Osteoblast (primary cell): ENCODE results near the gene SLC6A17. TPM values are rescaled to one million over a fixed set of nuclear protein-coding genes. Genes with fewer than 3 reads are reported as not detected.

Source experiments
- DNase-seq: peaks from one replicate; pipeline ENCODE4 v3.0.0; 2011; ENCODE audit warnings: low spot score, mixed read lengths; ENCODE audit not compliant: insufficient read length; ENCODE audit errors: missing footprints
- H2AFZ ChIP-seq: 2 replicates; pipeline ENCODE4 v1.6.0; 2011; ENCODE audit warnings: mild to moderate bottlenecking, low read length
- H3K27ac ChIP-seq: 2 replicates; pipeline ENCODE4 v1.5.1; 2011; ENCODE audit warnings: mild to moderate bottlenecking, low read depth, low read length, moderate library complexity
- H3K27me3 ChIP-seq: 2 replicates; pipeline ENCODE4 v1.6.0; 2012; ENCODE audit warnings: mild to moderate bottlenecking, control low read depth, inconsistent platforms, low read length, moderate library complexity; ENCODE audit not compliant: insufficient read depth
- H3K36me3 ChIP-seq: 2 replicates; pipeline ENCODE4 v1.5.1; 2011; ENCODE audit warnings: mild to moderate bottlenecking, low read length, control low read depth, moderate library complexity; ENCODE audit not compliant: insufficient read depth
- H3K4me1 ChIP-seq: 2 replicates; pipeline ENCODE4 v1.5.1; 2011; ENCODE audit warnings: mild to moderate bottlenecking, low read length, control low read depth, moderate library complexity; ENCODE audit not compliant: insufficient read depth
- H3K4me2 ChIP-seq: 2 replicates; pipeline ENCODE4 v1.6.0; 2011; ENCODE audit warnings: mild to moderate bottlenecking, low read length; ENCODE audit not compliant: insufficient read depth
- H3K4me3 ChIP-seq: fragments of 200-600 bp; sonication (generic); 3 replicates; pipeline ENCODE4 v1.5.1; 2012; ENCODE audit warnings: mild to moderate bottlenecking, low read length, inconsistent platforms; ENCODE audit not compliant: insufficient read depth
- H3K79me2 ChIP-seq: 2 replicates; pipeline ENCODE4 v1.6.0; 2012; ENCODE audit warnings: mild to moderate bottlenecking, low read length, control low read depth, inconsistent platforms; ENCODE audit not compliant: insufficient read depth
- H3K9me3 ChIP-seq: 2 replicates; pipeline ENCODE4 v1.5.1; 2011; ENCODE audit warnings: low read depth, low read length, control low read depth
- H4K20me1 ChIP-seq: 2 replicates; pipeline ENCODE4 v1.6.0; 2012; ENCODE audit warnings: mild to moderate bottlenecking, low read length, control low read depth; ENCODE audit not compliant: insufficient read depth
- total RNA-seq: library from RNA; depleted of rRNA; stranded (reverse); fragments of >200 nt; gene quantifications from 2 replicates; pipeline ENCODE4 v1.2.3, GENCODE V29; 2012
- TF ChIP-seq, protein P1 (sequence below): IDR thresholded peaks from 2 replicates; pipeline ENCODE4 v1.5.1; 2011; ENCODE audit warnings: mild to moderate bottlenecking, low read depth, low read length, moderate library complexity; ENCODE audit errors: extremely low read depth

The SLC6A17 gene
- total RNA-seq, 1 donor: under 0.01 TPM

DNA sequence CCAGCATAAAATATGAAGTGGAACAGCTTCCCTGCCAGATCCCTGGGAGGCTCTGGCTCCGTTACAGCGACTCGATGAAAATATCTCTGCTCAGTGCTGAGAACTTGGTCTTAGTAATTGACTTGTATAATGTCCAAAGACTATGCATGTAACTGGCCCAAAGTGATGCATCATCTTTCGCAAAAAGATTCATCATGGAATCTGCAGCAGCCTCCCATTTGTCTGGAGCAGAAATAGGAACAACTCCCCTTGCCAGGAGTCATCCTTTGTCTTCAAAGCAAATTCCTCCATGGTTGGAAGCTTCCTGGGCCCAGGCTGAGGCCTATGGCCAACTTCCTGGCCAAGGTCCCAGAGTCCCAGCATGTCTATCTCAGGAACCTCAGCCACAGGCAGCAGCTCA, 16.9 kb upstream of the SLC6A17 start:
- Histone ChIP-seq H3K4me2 (no peak overlapping the region), H3K9me3 (no peaks in the 10 kb centered on the region), H3K27me3 (peaks cover 64% of the 10 kb centered on the region), H3K4me1 (no peaks in the 10 kb centered on the region), H3K79me2 (no peaks in the 10 kb centered on the region), H4K20me1 (no peaks in the 10 kb centered on the region), H2AFZ (no peak overlapping the region), H3K36me3 (no peaks in the 10 kb centered on the region), H3K4me3 (no peak overlapping the region), H3K27ac (no peak overlapping the region)
- DNase-seq: no peak
- TF ChIP-seq, protein P1, sequence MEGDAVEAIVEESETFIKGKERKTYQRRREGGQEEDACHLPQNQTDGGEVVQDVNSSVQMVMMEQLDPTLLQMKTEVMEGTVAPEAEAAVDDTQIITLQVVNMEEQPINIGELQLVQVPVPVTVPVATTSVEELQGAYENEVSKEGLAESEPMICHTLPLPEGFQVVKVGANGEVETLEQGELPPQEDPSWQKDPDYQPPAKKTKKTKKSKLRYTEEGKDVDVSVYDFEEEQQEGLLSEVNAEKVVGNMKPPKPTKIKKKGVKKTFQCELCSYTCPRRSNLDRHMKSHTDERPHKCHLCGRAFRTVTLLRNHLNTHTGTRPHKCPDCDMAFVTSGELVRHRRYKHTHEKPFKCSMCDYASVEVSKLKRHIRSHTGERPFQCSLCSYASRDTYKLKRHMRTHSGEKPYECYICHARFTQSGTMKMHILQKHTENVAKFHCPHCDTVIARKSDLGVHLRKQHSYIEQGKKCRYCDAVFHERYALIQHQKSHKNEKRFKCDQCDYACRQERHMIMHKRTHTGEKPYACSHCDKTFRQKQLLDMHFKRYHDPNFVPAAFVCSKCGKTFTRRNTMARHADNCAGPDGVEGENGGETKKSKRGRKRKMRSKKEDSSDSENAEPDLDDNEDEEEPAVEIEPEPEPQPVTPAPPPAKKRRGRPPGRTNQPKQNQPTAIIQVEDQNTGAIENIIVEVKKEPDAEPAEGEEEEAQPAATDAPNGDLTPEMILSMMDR: no peak

DNA sequence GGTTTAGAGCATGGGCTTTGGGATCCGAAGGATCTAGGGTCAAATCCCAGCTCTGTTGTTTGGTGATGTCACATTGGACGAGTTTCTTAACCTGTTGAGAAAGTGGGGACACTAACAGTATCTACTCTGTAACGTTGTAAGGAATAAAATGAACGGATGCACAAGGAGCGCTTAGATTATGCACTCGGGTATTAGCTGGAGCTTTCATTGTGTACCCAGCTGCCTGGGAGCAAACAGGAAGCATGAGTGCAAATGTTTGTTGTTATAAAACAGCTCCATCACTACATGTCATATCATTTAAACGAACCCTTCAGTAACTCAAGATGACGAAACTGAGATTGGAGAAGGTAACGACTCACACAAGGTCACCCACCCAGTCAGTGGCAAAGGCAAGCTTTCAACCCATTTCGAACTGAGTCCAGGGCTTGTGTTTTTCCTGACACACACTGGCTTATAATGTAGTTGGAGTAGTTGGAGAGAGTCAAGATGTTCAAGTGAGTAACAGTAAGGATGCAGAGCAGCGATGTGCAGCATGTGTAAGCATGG, 16.2 kb upstream of the SLC6A17 start:
- Histone ChIP-seq H3K4me1 (no peaks in the 10 kb centered on the region), H3K9me3 (no peaks in the 10 kb centered on the region), H4K20me1 (no peaks in the 10 kb centered on the region), H3K79me2 (no peaks in the 10 kb centered on the region), H3K4me3 (no peak overlapping the region), H2AFZ (no peak overlapping the region), H3K36me3 (no peaks in the 10 kb centered on the region), H3K4me2 (no peak overlapping the region), H3K27ac (no peak overlapping the region), H3K27me3 (peaks cover 64% of the 10 kb centered on the region)
- no peak for DNase-seq
- TF ChIP-seq, protein P1: no peak

DNA sequence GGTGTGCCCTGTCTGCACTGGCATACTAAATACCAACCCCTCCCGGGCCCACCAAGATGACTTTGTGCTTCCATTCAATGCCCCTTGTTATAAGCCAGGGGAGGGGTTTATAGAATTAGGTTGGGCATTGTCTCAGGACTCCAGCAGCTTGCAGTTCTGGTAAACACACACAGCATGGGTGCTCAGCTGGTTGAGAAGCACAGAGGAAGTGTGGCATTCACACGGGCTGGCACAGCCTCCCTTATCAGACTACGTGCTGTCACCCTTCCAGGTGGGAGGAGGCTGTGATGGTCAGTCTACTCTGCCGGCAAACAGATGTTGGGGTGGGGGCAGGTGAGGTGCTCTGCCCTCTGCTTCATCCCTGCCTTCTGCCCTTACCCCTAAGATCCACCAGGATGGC, 15.0 kb upstream of the SLC6A17 start:
- Histone ChIP-seq H3K4me3 (no peak overlapping the region), H2AFZ (no peak overlapping the region), H3K79me2 (no peaks in the 10 kb centered on the region), H4K20me1 (no peaks in the 10 kb centered on the region), H3K36me3 (no peaks in the 10 kb centered on the region), H3K4me2 (no peak overlapping the region), H3K27ac (no peak overlapping the region), H3K9me3 (no peaks in the 10 kb centered on the region), H3K27me3 (peaks cover 64% of the 10 kb centered on the region), H3K4me1 (no peaks in the 10 kb centered on the region)
- TF ChIP-seq, protein P1: no peak
- DNase-seq: no peak

DNA sequence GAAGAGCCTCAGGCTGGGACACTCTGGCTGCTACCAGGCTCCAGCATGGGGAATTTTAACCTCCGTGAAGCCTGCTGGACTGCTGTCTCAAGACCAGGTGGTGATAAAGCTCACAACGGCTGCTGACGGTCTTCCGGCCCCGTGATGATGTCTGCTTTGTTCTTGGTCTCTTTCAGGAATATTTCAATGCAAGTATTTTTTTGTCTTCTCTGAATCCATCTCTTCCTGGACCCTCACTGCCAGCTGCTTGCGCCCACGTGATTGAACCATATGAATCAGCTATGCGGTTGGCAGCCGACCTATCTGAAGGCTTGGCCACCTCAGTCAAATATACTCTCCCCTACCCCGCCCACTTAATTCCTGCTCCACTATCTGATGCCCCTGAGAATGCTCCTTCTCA, 14.6 kb upstream of the SLC6A17 start:
- Histone ChIP-seq H3K79me2 (no peaks in the 10 kb centered on the region), H3K27ac (no peak overlapping the region), H3K27me3 (peaks cover 62% of the 10 kb centered on the region), H3K4me1 (no peaks in the 10 kb centered on the region), H2AFZ (no peak overlapping the region), H3K36me3 (no peaks in the 10 kb centered on the region), H3K4me3 (no peak overlapping the region), H4K20me1 (no peaks in the 10 kb centered on the region), H3K9me3 (no peaks in the 10 kb centered on the region), H3K4me2 (no peak overlapping the region)
- TF ChIP-seq, protein P1: no peak
- DNase-seq: no peak
